Endodermal cell (in vitro differentiated cells): ENCODE measurements around the gene SCUBE1. TPM values are rescaled to one million over a fixed set of nuclear protein-coding genes. Genes with fewer than 3 reads are reported as not detected.

Experiments
- DNase-seq: peaks from one replicate; pipeline ENCODE4 v3.0.0-alpha.2; 2017
- H3K27ac ChIP-seq: 2 replicates; pipeline ENCODE4 v1.5.1; 2013; ENCODE audit warnings: mild to moderate bottlenecking, low read depth, low read length, moderate library complexity
- H3K27me3 ChIP-seq: 2 replicates; pipeline ENCODE4 v1.6.1; 2013; ENCODE audit warnings: mild to moderate bottlenecking, low read length, moderate library complexity; ENCODE audit not compliant: insufficient read depth, control insufficient read depth, poor library complexity, severe bottlenecking
- H3K36me3 ChIP-seq: 2 replicates; pipeline ENCODE4 v1.7.0; 2013; ENCODE audit warnings: mild to moderate bottlenecking, low read length, moderate library complexity; ENCODE audit not compliant: control insufficient read depth, insufficient read depth
- H3K4me1 ChIP-seq: one replicate; pipeline ENCODE4 v1.7.0; 2013; ENCODE audit warnings: low read length; ENCODE audit not compliant: control insufficient read depth, insufficient read depth
- H3K4me3 ChIP-seq: 2 replicates; pipeline ENCODE4 v1.5.1; 2013; ENCODE audit warnings: mild to moderate bottlenecking, low read length, moderate library complexity
- H3K9ac ChIP-seq: 2 replicates; pipeline ENCODE4 v1.6.1; 2013; ENCODE audit warnings: mild to moderate bottlenecking, low read length, moderate library complexity; ENCODE audit not compliant: poor library complexity, severe bottlenecking; ENCODE audit errors: extremely low read depth
- H3K9me3 ChIP-seq: 2 replicates; pipeline ENCODE4 v1.6.1; 2013; ENCODE audit warnings: mild to moderate bottlenecking, low read length, moderate library complexity; ENCODE audit not compliant: control insufficient read depth
- H3K27ac Mint-ChIP-seq: 2 replicates; pipeline ENCODE4 v1.8.0; 2020; ENCODE audit warnings: mixed read lengths
- H3K27me3 Mint-ChIP-seq: 2 replicates; pipeline ENCODE4 v1.8.0; 2021; ENCODE audit warnings: mild to moderate bottlenecking, mixed read lengths; ENCODE audit not compliant: insufficient read depth
- H3K36me3 Mint-ChIP-seq: 2 replicates; pipeline ENCODE4 v1.8.0; 2020; ENCODE audit warnings: low read depth, mixed read lengths
- H3K4me1 Mint-ChIP-seq: 2 replicates; pipeline ENCODE4 v1.8.0; 2020; ENCODE audit warnings: mixed read lengths
- H3K4me3 Mint-ChIP-seq: 2 replicates; pipeline ENCODE4 v1.8.0; 2020; ENCODE audit warnings: mild to moderate bottlenecking, moderate library complexity, mixed read lengths
- H3K9me3 Mint-ChIP-seq: 2 replicates; pipeline ENCODE4 v1.8.0; 2020; ENCODE audit warnings: mild to moderate bottlenecking, mixed read lengths
- CTCF ChIP-seq: fragments of 200-600 bp; sonication (generic); conservative IDR thresholded peaks from 2 replicates; pipeline ENCODE4 v1.5.0; 2021; ENCODE audit warnings: antibody characterized with exemption, mild to moderate bottlenecking
- WGBS, 2 experiments: methylation state at CpG; one replicate each; pipeline versions ENCODE4 v1.1.5 to v1.1.7; 2013; ENCODE audit warnings: missing lambda C conversion rate in 2 of 2, mixed read lengths in 1 of 2; ENCODE audit not compliant: insufficient coverage in 1 of 2, insufficient read length in 1 of 2; 5-methylcytosine and 5-hydroxymethylcytosine counted together
- total RNA-seq, 2 donors: library from RNA; stranded (reverse); fragmentation: NEBNext Ultra II Directional in 1 of 2; extraction: Animal tissue kit (Norgen Biotek cat#: 25700) in 1 of 2; gene quantifications; 2 replicates in 1 of 2; 3 replicates in 1 of 2; pipeline ENCODE4 v1.2.1, GENCODE V29; 2021

SCUBE1 gene
- total RNA-seq, 2 donors from 2014 or later = 0.13 to 0.95 TPM

GRCh38 chr22:43289976-43290721, 53.0 kb downstream of the SCUBE1 start:
- no peak overlapping the region for H3K27ac ChIP-seq
- Mint-ChIP-seq H3K27ac (no peak overlapping the region), H3K9me3 (no peaks in the 10 kb centered on the region), H3K4me1 (peaks cover 7% of the 10 kb centered on the region), H3K4me3 (no peak overlapping the region), H3K36me3 (no peaks in the 10 kb centered on the region), H3K27me3 (no peaks in the 10 kb centered on the region)
- DNase-seq = no peak
- 85 to 88% methylated on average over 9 to 10 of the region's 10 CpGs for WGBS, 2 experiments
- no peaks in the 10 kb centered on the region for H3K27me3 ChIP-seq
- TF ChIP-seq CTCF = no peak
- no peak overlapping the region for H3K9ac ChIP-seq
- H3K4me1 ChIP-seq = no peaks in the 10 kb centered on the region
- H3K4me3 ChIP-seq = no peak overlapping the region
- H3K9me3 ChIP-seq = no peaks in the 10 kb centered on the region
- no peaks in the 10 kb centered on the region for H3K36me3 ChIP-seq

GRCh38 chr22:43289531-43289963, 53.6 kb downstream of the SCUBE1 start:
- Mint-ChIP-seq H3K9me3 (no peaks in the 10 kb centered on the region), H3K4me1 (peaks cover 7% of the 10 kb centered on the region), H3K36me3 (no peaks in the 10 kb centered on the region), H3K27me3 (no peaks in the 10 kb centered on the region), H3K27ac (no peak overlapping the region), H3K4me3 (no peak overlapping the region)
- no peak for DNase-seq
- Histone ChIP-seq H3K4me1 (no peaks in the 10 kb centered on the region), H3K27me3 (no peaks in the 10 kb centered on the region), H3K4me3 (no peak overlapping the region), H3K9ac (no peak overlapping the region), H3K27ac (no peak overlapping the region), H3K36me3 (no peaks in the 10 kb centered on the region), H3K9me3 (no peaks in the 10 kb centered on the region)
- 91 to 93% methylated on average over 9 to 13 of the region's 13 CpGs for WGBS, 2 experiments
- TF ChIP-seq CTCF = no peak

GRCh38 chr22:43288807-43289420, 54.3 kb downstream of the SCUBE1 start:
- WGBS, 2 experiments = 73 to 76% methylated on average over 3 to 12 of the region's 12 CpGs
- no peaks in the 10 kb centered on the region for H3K27me3 Mint-ChIP-seq
- H3K4me1 Mint-ChIP-seq = peaks cover 5% of the 10 kb centered on the region
- no peak for TF ChIP-seq CTCF
- H3K36me3 Mint-ChIP-seq = no peaks in the 10 kb centered on the region
- H3K4me3 ChIP-seq = no peak overlapping the region
- H3K4me3 Mint-ChIP-seq = no peak overlapping the region
- H3K9ac ChIP-seq = no peak overlapping the region
- H3K36me3 ChIP-seq = no peaks in the 10 kb centered on the region
- no peaks in the 10 kb centered on the region for H3K27me3 ChIP-seq
- H3K4me1 ChIP-seq = no peaks in the 10 kb centered on the region
- DNase-seq = peak; percentile 63
- no peaks in the 10 kb centered on the region for H3K9me3 Mint-ChIP-seq
- no peaks in the 10 kb centered on the region for H3K9me3 ChIP-seq
- H3K27ac ChIP-seq = no peak overlapping the region
- H3K27ac Mint-ChIP-seq = no peak overlapping the region
